Glomerular visceral epithelial cell (primary cell): ENCODE results near the gene NXN.

Source experiments
- DNase-seq: peaks from one replicate; pipeline ENCODE4 v3.0.0-alpha.2; 2016; ENCODE audit errors: extremely low spot score

Gene NXN

GRCh38 chr17:1006054-1006453, 26.5 kb upstream of the NXN start:
- no peak for DNase-seq

GRCh38 chr17:1005361-1005946, 25.9 kb upstream of the NXN start:
- DNase-seq, result peak; percentile 25

- DNase-seq, result no peak
Measured at GRCh38 chr17:1004769-1005295, 25.3 kb upstream of the NXN start.

DNA sequence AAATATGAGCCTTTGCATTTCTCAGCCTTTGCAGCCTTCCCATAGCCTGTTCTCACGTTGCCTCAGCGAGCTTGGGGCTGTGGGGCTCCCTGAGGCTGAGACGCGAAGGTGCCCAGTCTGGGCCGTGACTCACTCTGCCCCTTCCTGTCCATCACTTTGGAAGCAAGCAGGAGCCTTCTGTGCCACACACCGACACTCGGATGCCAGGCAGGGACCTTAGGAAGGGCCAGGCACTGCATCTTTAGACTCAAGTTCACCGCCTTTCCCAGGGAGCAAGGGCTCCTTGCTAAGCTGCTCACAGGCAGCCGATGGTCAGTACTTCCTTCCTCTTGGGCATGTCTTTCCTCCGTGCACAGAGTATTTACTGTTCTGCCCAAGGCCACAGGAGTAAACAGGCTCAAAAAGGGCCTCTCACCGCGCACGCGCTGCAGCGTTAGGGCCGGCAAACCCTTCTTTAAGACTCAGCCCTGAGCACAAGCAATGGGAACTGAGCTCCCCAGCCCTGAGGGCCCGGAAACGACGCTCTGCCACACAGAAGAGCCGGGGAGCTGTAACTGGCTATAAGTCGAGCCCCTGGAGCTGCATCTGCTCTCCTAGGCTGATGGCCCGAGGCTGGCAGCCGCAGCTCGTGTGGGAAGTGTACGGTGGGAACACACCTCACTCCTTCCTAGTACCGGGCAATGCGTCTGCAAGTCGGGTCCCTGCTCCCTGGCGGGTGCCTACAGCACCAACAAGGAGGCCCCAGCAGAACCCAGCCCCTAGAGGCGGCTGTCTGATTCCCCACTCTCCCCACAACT, 24.6 kb upstream of the NXN start:
- DNase-seq, result no peak

DNA sequence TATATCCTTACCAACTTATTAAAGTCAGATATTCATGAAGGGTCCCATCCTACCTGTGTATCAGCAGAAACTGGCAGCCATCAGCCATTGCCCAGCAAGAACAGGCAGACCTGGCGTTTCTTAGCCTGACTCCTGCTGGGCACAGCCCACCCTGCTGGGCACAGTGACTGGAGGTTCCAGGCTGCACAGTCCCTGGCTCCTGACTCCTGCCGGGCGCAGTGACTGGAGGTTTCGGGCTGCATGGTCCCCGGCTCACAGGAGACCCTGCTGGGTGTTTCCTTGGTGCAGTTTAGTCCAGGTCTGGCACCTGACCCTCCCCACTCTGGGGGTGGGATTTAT, 24.0 kb upstream of the NXN start:
- DNase-seq, result no peak

GRCh38 chr17:1002771-1003555, 23.4 kb upstream of the NXN start:
- no peak for DNase-seq

DNA sequence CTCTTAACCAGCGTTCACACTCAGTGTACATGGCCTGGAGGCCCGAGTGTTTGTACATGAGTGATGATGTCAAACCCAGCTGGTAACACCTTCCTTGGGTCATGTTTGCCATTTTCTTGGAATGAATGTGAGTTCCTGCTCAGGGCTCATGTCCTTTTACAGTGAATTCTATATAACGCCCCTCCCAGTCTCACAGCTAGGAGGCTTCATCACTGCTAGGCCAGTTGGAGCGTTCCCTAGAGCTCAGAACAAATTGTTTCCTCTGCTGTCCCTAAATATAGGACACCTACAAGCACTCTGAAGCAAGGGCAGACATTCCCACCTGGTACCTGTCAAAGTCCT, 22.8 kb upstream of the NXN start:
- DNase-seq, result no peak

DNA sequence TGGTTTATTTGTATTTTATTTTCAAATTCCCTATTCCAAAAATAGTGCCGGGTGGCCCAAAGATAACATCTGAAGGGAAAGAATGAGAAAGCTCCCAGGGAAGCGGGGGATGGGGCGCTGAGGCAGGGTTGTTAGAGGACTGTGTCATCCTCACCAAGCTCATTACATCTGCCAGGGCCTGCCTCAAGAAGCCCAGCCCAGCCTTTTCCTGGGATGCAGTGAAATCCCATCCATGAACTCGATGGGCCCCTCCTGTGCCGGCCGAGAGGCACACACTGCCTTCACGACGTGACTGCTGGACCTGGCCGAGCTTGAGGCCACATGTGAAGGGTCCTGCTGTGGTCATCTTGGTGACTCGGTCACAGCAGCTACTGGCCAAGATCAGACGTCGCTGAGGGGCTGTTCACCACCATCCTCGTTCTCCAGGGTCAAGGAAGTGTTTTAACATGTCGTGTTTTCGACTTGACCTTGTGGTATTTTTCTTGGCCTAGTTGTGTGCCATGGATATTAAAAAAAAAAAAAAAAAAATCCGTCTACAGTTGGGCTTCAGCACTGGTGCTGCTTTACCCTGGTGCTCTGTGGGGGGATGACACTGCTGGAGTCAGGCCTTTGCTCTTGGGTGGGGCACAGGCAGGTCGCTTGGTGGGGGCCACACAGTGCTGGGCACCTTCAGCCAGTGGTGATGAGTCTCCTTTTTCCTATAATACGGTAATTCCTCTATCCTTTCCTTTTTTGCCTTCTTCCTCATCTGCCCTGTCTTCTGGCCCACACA, 22.2 kb upstream of the NXN start:
- DNase-seq, result peak; percentile 50

DNA sequence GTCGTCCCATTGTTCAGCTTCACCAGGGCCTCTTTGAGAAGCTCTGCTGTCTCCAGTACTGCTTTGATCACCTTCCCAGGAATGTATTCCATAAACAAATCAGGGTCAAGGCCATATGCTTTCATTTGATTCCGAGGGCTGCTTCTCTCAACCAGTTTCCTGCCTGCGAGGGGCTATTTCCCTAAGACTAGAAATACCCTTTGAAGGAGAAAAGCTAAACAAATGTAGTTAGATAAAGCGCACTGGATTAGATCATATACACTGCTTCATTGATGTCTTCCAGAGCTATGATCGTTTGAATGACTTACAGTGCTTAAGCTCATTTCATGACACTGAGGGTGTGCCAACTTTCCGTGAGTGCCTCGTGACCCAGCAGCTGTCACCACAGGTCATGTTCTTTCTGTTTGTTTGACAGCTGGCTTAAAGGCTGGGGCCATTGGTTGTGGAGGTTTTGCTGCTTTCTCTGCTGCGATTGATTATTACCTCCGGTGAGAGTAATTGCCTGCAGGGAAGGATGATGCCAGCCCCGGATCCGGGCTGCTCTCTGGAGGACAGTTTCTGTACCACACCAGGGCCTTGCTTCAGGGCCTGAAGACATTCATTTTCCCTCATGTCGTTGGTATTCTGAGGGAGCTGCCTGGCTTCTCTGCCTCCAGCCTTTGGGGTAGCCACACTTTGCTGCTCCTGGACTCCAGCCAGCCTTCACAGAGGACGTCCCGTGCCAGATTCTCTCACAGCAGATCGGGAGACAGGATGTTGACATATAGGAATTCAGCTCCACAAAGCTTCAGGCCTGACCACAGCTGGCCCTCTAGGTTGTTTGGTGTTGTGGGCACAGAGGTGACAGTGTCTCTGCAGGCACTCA, 21.3 kb upstream of the NXN start:
- DNase-seq, result peak; percentile 77

- DNase-seq, result no peak
Measured at GRCh38 chr17:998111-998510, 18.5 kb upstream of the NXN start.

GRCh38 chr17:996554-997344, 17.2 kb upstream of the NXN start, which contains the start of gene TIMM22:
TIMM22 (plus strand) TSS chr17:997129; CDS start chr17:997143, 14 bp downstream.
- peak; percentile 98 for DNase-seq

GRCh38 chr17:995324-995723, 15.7 kb upstream of the NXN start:
- DNase-seq, result peak; percentile 59

DNA sequence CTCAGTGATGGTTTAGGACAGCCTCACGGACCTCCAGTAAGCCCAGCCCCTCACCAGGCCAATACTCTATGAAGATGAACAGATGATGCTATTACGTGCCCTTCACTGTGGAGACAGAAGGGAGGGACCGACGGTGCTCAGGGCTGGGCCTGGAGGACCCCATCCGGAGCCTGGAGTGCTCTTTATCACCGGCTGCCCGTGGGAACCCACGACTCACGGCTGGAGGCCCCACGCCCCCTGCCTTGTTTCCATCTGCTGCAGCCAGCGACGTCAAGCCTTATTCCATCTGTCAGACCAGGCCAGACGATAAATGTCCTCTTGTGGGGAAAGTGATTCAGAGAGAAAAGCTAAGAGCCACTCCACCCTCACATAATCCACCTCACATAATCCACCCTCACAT, 13.4 kb upstream of the NXN start:
- DNase-seq, result no peak

- DNase-seq, result no peak
Measured at GRCh38 chr17:988561-988960, 9.0 kb upstream of the NXN start.

DNA sequence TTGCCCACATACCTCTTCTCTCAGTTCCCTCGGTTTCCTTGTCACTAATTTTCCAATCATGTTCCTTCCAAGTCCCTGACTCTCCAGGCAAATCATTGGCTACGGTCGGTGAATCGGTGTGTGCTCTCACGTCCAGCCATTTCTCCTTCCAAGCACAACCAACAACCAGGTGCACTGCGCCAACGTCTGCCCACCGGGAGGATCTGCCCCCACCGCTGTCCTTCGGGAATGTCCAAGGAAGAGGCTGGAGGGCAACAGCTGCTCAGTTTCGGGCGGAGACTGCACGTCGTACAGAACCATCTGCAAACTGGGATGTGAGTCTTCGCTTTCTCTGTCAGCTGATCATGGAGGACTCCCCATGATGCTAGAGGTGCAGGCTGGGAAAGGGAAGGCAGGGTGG, 8.4 kb upstream of the NXN start:
- no peak for DNase-seq

GRCh38 chr17:986322-986929, 6.8 kb upstream of the NXN start:
- no peak for DNase-seq

DNA sequence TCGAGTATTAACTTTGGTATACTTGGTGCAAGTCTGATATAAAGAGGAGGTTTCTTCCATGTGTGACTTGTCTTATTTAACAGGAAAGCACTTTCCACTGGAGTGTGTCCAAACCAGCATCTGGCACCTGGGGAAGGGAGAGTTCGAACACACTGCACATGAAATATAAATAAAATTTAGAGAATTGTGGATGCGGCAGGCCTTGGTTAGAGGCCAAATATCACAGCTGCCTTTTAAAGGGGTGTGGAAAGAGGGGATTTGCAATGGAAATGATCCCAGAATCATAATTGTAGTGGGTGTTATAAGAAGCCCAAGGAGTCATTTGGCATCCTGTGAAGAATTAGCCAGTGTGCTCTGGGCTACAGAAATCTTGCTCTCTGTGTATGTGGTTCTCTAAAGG, 4.3 kb upstream of the NXN start:
- no peak for DNase-seq

GRCh38 chr17:981292-981658, 1.7 kb upstream of the NXN start:
- no peak for DNase-seq

DNA sequence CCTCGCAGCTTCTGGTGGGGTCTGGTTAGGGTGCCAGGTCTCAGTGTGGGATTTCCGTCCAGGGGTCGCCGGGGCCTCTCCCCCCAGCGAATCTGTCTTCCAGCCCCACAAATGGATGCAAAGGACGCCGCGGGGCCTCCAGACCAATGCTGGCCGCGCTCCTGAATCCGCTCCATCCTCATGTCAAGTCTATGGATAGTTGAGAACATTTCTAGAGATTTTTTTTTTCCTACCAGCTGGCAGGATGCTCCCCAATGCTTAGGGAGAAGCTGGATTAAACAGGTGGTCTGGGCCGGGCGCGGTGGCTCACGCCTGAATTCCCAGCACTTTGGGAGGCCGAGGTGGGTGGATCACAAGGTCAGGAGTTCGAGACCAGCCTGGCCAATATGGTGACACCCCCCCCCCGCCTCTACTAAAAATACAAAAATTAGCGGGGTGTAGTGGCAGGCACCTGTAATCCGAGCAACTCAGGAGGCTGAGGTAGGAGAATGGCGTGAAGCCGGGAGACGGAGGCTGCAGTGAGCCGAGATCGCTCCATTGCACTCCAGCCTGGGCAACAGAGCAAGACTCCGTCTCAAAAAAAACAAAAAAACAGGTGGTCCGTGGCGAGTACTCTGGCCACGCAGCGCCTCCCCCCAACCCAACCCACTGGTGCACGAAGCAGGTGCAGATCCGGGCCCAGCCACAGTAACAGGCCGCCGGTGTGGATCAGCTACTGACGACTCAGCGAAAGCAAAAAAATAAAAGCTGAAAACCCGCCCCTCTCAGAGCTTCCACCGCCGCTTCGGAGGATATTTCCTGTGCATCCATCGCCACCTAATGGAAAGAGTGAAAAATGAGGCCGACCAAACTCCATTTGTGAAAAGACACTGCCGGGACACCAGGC, 1.1 kb upstream of the NXN start:
- DNase-seq, result peak; percentile 91
